H1 (cell line): Measurements from ENCODE around the gene SLCO4A1. TPM values are rescaled to one million over a fixed set of nuclear protein-coding genes. Genes with fewer than 3 reads are reported as not detected.

Source experiments
- CTCF ChIA-PET: fragments of 300-600 bp; sonication (Branson Sonifier 250); formaldehyde crosslinking; loops from one replicate; lab custom pipeline; 2021; ENCODE audit not compliant: partially characterized antibody; lab: Charles Lee
- POLR2A ChIA-PET: fragments of 300-600 bp; sonication (Branson Sonifier 250); formaldehyde crosslinking; loops from one replicate; lab custom pipeline; 2021; ENCODE audit warnings: inconsistent platforms; ENCODE audit not compliant: partially characterized antibody; lab: Charles Lee
- DNase-seq, 2 experiments: peaks; one replicate each; pipeline versions ENCODE4 v3.0.0 to v3.0.0-alpha.2; 2010 to 2022; ENCODE audit warnings: low spot score in 2 of 2, low read depth in 1 of 2, mixed read lengths in 1 of 2
- FAIRE-seq: peaks from 2 replicates; lab custom pipeline; 2011; peaks lifted over from hg19 to GRCh38; lab: Jason Lieb, UNC
- H2AFZ ChIP-seq: 2 replicates; pipeline ENCODE4 v1.8.1; 2012; ENCODE audit warnings: low read length, inconsistent platforms
- H2AK5ac ChIP-seq: 2 replicates; pipeline ENCODE4 v1.6.1; 2013; ENCODE audit warnings: low read depth, low read length
- H2BK120ac ChIP-seq: replicated peaks from 2 replicates; pipeline ENCODE3; 2013; ENCODE audit warnings: low read depth, low read length, inconsistent platforms
- H2BK12ac ChIP-seq: 2 replicates; pipeline ENCODE4 v1.6.1; 2013; ENCODE audit warnings: low read depth, low read length
- H2BK15ac ChIP-seq: 2 replicates; pipeline ENCODE4 v1.6.1; 2013; ENCODE audit warnings: low read length
- H2BK20ac ChIP-seq: 2 replicates; pipeline ENCODE4 v1.6.1; 2013; ENCODE audit warnings: low read length
- H2BK5ac ChIP-seq: 2 replicates; pipeline ENCODE4 v1.6.1; 2013; ENCODE audit warnings: low read depth, low read length
- H3K14ac ChIP-seq: 2 replicates; pipeline ENCODE4 v1.6.1; 2013; ENCODE audit warnings: inconsistent platforms; ENCODE audit not compliant: insufficient read length
- H3K18ac ChIP-seq: 2 replicates; pipeline ENCODE4 v1.6.1; 2013; ENCODE audit warnings: low read length; ENCODE audit errors: extremely low read depth
- H3K23ac ChIP-seq: 2 replicates; pipeline ENCODE4 v1.6.1; 2013; ENCODE audit warnings: inconsistent platforms; ENCODE audit not compliant: insufficient read length
- H3K23me2 ChIP-seq: 2 replicates; pipeline ENCODE4 v1.6.1; 2013; ENCODE audit warnings: low read depth, low read length
- H3K27ac ChIP-seq: 2 replicates; pipeline ENCODE4 v1.6.1; 2011; ENCODE audit warnings: low read depth, low read length, inconsistent platforms
- H3K27me3 ChIP-seq, 4 experiments: replicated peaks in 1 of 4; 1 replicate in 1 of 4; 2 replicates in 3 of 4; pipeline versions ENCODE4 v1.6.1 to v1.8.1; 2011 to 2013; ENCODE audit warnings: low read length in 3 of 4, mild to moderate bottlenecking in 3 of 4, inconsistent platforms in 2 of 4, mixed read lengths in 2 of 4, moderate library complexity in 1 of 4; ENCODE audit not compliant: control insufficient read depth in 3 of 4, insufficient read depth in 3 of 4; ENCODE audit errors: extremely low read depth in 1 of 4
- H3K36me3 ChIP-seq, 4 experiments: 2 replicates each; pipeline versions ENCODE4 v1.6.1 to v1.8.1; 2011 to 2013; ENCODE audit warnings: mild to moderate bottlenecking in 4 of 4, low read length in 3 of 4, moderate library complexity in 2 of 4, control low read depth in 1 of 4, inconsistent platforms in 1 of 4; ENCODE audit not compliant: insufficient read depth in 4 of 4, control insufficient read depth in 2 of 4
- H3K4ac ChIP-seq: replicated peaks from 2 replicates; pipeline ENCODE3; 2013; ENCODE audit warnings: low read length, low read depth, mixed read lengths, inconsistent platforms; ENCODE audit not compliant: insufficient read length
- H3K4me1 ChIP-seq, 4 experiments: replicated peaks in 1 of 4; 1 replicate in 1 of 4; 2 replicates in 3 of 4; pipeline versions ENCODE4 v1.6.1 to v1.8.1; 2011 to 2013; ENCODE audit warnings: low read length in 3 of 4, inconsistent platforms in 2 of 4, mixed read lengths in 1 of 4; ENCODE audit not compliant: insufficient read depth in 4 of 4, control insufficient read depth in 3 of 4
- H3K4me2 ChIP-seq, 2 experiments: 2 replicates each; pipeline versions ENCODE4 v1.6.1 to v1.8.1; 2011 to 2013; ENCODE audit warnings: low read depth in 2 of 2, low read length in 2 of 2, control low read depth in 1 of 2, inconsistent platforms in 1 of 2, mild to moderate bottlenecking in 1 of 2; ENCODE audit not compliant: insufficient read depth in 1 of 2
- H3K4me3 ChIP-seq, 4 experiments: fragments of 200-600, 300-600 bp in 1 of 4; sonication (generic), shearing (Covaris generic), sonication (Bioruptor Twin) in 1 of 4; 2 replicates each; pipeline versions ENCODE4 v1.5.1 to v1.8.1; 2011 to 2016; ENCODE audit warnings: low read length in 4 of 4, low read depth in 3 of 4, control low read depth in 2 of 4, inconsistent platforms in 2 of 4, mild to moderate bottlenecking in 2 of 4, mixed read lengths in 1 of 4, moderate library complexity in 1 of 4; ENCODE audit not compliant: insufficient read depth in 2 of 4; ENCODE audit errors: extremely low read depth in 1 of 4
- H3K56ac ChIP-seq: replicated peaks from 2 replicates; pipeline ENCODE3; 2013; ENCODE audit warnings: low read depth, mild to moderate bottlenecking, mixed read lengths, low read length, inconsistent platforms; ENCODE audit not compliant: insufficient read length
- H3K79me1 ChIP-seq: 2 replicates; pipeline ENCODE4 v1.6.1; 2013; ENCODE audit warnings: low read depth, low read length, control low read depth
- H3K79me2 ChIP-seq, 2 experiments: 2 replicates each; pipeline versions ENCODE4 v1.6.1 to v1.8.1; 2012 to 2013; ENCODE audit warnings: low read length in 2 of 2, mild to moderate bottlenecking in 2 of 2, inconsistent platforms in 1 of 2; ENCODE audit not compliant: insufficient read depth in 2 of 2, control insufficient read depth in 1 of 2
- H3K9ac ChIP-seq, 4 experiments: replicated peaks in 1 of 4; 1 replicate in 1 of 4; 2 replicates in 3 of 4; pipeline versions ENCODE4 v1.6.1 to v1.8.1; 2011 to 2013; ENCODE audit warnings: low read depth in 3 of 4, low read length in 3 of 4, control low read depth in 2 of 4, mild to moderate bottlenecking in 2 of 4, moderate library complexity in 2 of 4, inconsistent platforms in 1 of 4; ENCODE audit errors: extremely low read depth in 1 of 4
- H3K9me3 ChIP-seq, 2 experiments: 2 replicates each; pipeline versions ENCODE4 v1.6.1 to v1.8.1; 2012 to 2013; ENCODE audit warnings: mild to moderate bottlenecking in 2 of 2, moderate library complexity in 2 of 2, control low read depth in 1 of 2, inconsistent platforms in 1 of 2, low read depth in 1 of 2, low read length in 1 of 2, mixed read lengths in 1 of 2; ENCODE audit not compliant: insufficient read depth in 2 of 2
- H4K20me1 ChIP-seq, 2 experiments: replicated peaks in 1 of 2; 2 replicates each; pipeline versions ENCODE3 to v1.8.1; 2011 to 2013; ENCODE audit warnings: inconsistent platforms in 2 of 2, low read length in 2 of 2, mild to moderate bottlenecking in 1 of 2; ENCODE audit not compliant: insufficient read depth in 2 of 2, control insufficient read depth in 1 of 2
- H4K5ac ChIP-seq: 2 replicates; pipeline ENCODE4 v1.6.1; 2013; ENCODE audit warnings: low read length, low read depth, mixed read lengths, inconsistent platforms; ENCODE audit not compliant: insufficient read length
- H4K8ac ChIP-seq: 2 replicates; pipeline ENCODE4 v1.8.0; 2013; ENCODE audit warnings: mild to moderate bottlenecking, moderate library complexity, low read length, inconsistent platforms; ENCODE audit not compliant: insufficient read depth; ENCODE audit errors: extremely low read depth
- H4K91ac ChIP-seq: replicated peaks from 2 replicates; pipeline ENCODE3; 2013; ENCODE audit warnings: low read length, mixed read lengths, inconsistent platforms; ENCODE audit not compliant: insufficient read length
- ATF2 ChIP-seq: IDR thresholded peaks from 2 replicates; pipeline ENCODE4 v1.6.1; 2012; ENCODE audit warnings: low read length, inconsistent platforms
- ATF3 ChIP-seq: IDR thresholded peaks from 2 replicates; pipeline ENCODE4 v1.6.1; 2011; ENCODE audit warnings: low read depth, mild to moderate bottlenecking, low read length; ENCODE audit not compliant: insufficient read depth
- GTF2F1 ChIP-seq: IDR thresholded peaks from 2 replicates; pipeline ENCODE4 v1.6.1; 2012; ENCODE audit warnings: low read depth, low read length, improper control_type of control experiment, borderline replicate concordance
- JUN ChIP-seq: IDR thresholded peaks from 2 replicates; pipeline ENCODE4 v1.6.1; 2011; ENCODE audit warnings: low read depth, mild to moderate bottlenecking, improper control_type of control experiment, low read length
- KDM1A ChIP-seq: fragments of 200-600, 300-600 bp; sonication (generic); IDR thresholded peaks from 2 replicates; pipeline ENCODE4 v1.7.1; 2016; ENCODE audit warnings: mild to moderate bottlenecking, low read length, borderline replicate concordance
- NRF1 ChIP-seq: IDR thresholded peaks from 2 replicates; pipeline ENCODE4 v1.6.1; 2011; ENCODE audit warnings: mild to moderate bottlenecking, low read depth, low read length, improper control_type of control experiment
- WGBS, 2 experiments: shearing (Covaris generic) in 1 of 2; methylation state at CpG; one replicate each; pipeline versions ENCODE4 v1.1.6 to v1.1.7; 2013 to 2015; ENCODE audit warnings: low lambda C conversion rate in 2 of 2, mixed read lengths in 2 of 2, inconsistent platforms in 1 of 2, low coverage in 1 of 2, missing lambda C conversion rate in 1 of 2; ENCODE audit not compliant: insufficient replicate concordance in 2 of 2, insufficient coverage in 1 of 2, insufficient read length in 1 of 2; ENCODE audit errors: extremely low coverage in 1 of 2, missing lambda C conversion rate in 1 of 2; 5-methylcytosine and 5-hydroxymethylcytosine counted together
- polyA plus RNA-seq, 7 experiments: library from polyadenylated mRNA; depleted of rRNA in 3 of 7; stranded (reverse) in 5 of 7; unstranded in 2 of 7; fragments of >200 nt in 5 of 7; fragments of 200-250 nt in 2 of 7; gene quantifications; 1 replicate in 5 of 7; 2 replicates in 1 of 7; 4 replicates in 1 of 7; pipeline versions ENCODE4 v1.2.1 to v1.2.3, GENCODE V29; 2011 to 2013; ENCODE audit warnings: missing spikeins in 2 of 7, mixed read lengths in 2 of 7
- total RNA-seq: library from RNA; stranded (reverse); fragmentation: NEBNext Ultra II Directional; extraction: Animal tissue kit (Norgen Biotek cat#: 25700); gene quantifications from 2 replicates; pipeline ENCODE4 v1.2.1, GENCODE V29; 2021

Gene SLCO4A1
- total and polyA plus RNA-seq, 2 of the 8 experiments (the other 6 are each of a cell fraction or from before 2014, with no cell fraction given) = 10.5 to 18.5 TPM

GRCh38 chr20:62656919-62657588 is 14.8 kb downstream of the SLCO4A1 start:
- no peaks in the 10 kb centered on the region; a peak in 1 of 4 replicates for H3K79me2 ChIP-seq
- H3K79me1 ChIP-seq = peaks cover 7% of the 10 kb centered on the region; the same call in 1 of the 2 replicates
- no peak overlapping the region for H4K91ac ChIP-seq
- no peak overlapping the region for H4K5ac ChIP-seq
- no peak overlapping the region for H2BK15ac ChIP-seq
- ChIA-PET CTCF (interaction anchor here (1.0 to 3.3 kb wide), 5 partner anchors 8 to 157 kb away, joined by 3 to 13 read pairs (median 5); no protein-coding TSS in a partner anchor), POLR2A (interaction anchor here (1.5 kb wide), 1 partner anchor 31 kb away, joined by 3 read pairs; no protein-coding TSS in a partner anchor)
- peaks cover 7 to 27% of the 10 kb centered on the region in 2 experiments for H4K20me1 ChIP-seq
- H3K14ac ChIP-seq = no peak overlapping the region
- H4K8ac ChIP-seq = no peak overlapping the region
- no peak overlapping the region for H3K56ac ChIP-seq
- FAIRE-seq (no peak), DNase-seq (no peak)
- no peak overlapping the region; the same call in 1 of the 2 replicates for H2BK5ac ChIP-seq
- H3K9me3 ChIP-seq = no peaks in the 10 kb centered on the region
- no peak overlapping the region for H3K23ac ChIP-seq
- no peak overlapping the region for H2AK5ac ChIP-seq
- H3K27ac ChIP-seq = no peak overlapping the region; the same call in 1 of the 2 replicates
- no peak overlapping the region for H2BK12ac ChIP-seq
- no peaks in the 10 kb centered on the region for H3K27me3 ChIP-seq
- WGBS, 2 experiments = 84% methylated on average over 36 of the region's 37 CpGs; no CpG with 5 or more reads in 1 of the 2 experiments
- no peaks in the 10 kb centered on the region for H3K36me3 ChIP-seq
- no peak overlapping the region for H3K18ac ChIP-seq
- no peak overlapping the region for H3K4me2 ChIP-seq
- peaks cover 0 to 7% (median 4%) of the 10 kb centered on the region in 4 experiments; a peak in 4 of 7 replicates for H3K4me1 ChIP-seq
- no peak overlapping the region for H3K4me3 ChIP-seq
- H3K9ac ChIP-seq = no peak overlapping the region
- H2AFZ ChIP-seq = no peak overlapping the region
- H3K23me2 ChIP-seq = no peaks in the 10 kb centered on the region
- H2BK20ac ChIP-seq = no peak overlapping the region
- H2BK120ac ChIP-seq = no peak overlapping the region
- H3K4ac ChIP-seq = no peak overlapping the region
- TF ChIP-seq GTF2F1 (no peak), KDM1A (no peak), ATF2 (no peak), ATF3 (no peak), JUN (no peak), NRF1 (no peak)
